Kidney epithelial cell (primary cell): ENCODE results near the gene HIRA. TPM values are rescaled to one million over a fixed set of nuclear protein-coding genes. Genes with fewer than 3 reads are reported as not detected.

Experiments used
- DNase-seq: peaks from one replicate; pipeline ENCODE4 v3.0.0-alpha.2; 2010; ENCODE audit warnings: low read depth
- H3K27me3 ChIP-seq: 2 replicates; pipeline ENCODE4 v1.6.0; 2011; ENCODE audit warnings: low read length; ENCODE audit not compliant: control insufficient read depth, insufficient read depth
- H3K36me3 ChIP-seq: 2 replicates; pipeline ENCODE4 v1.5.1; 2011; ENCODE audit warnings: low read length; ENCODE audit not compliant: control insufficient read depth, insufficient read depth
- H3K4me3 ChIP-seq: 2 replicates; pipeline ENCODE4 v1.5.1; 2011; ENCODE audit warnings: low read depth, mild to moderate bottlenecking, control low read depth, low read length
- CTCF ChIP-seq: IDR thresholded peaks from 2 replicates; pipeline ENCODE4 v1.5.1; 2011; ENCODE audit warnings: mild to moderate bottlenecking, moderate library complexity, low read length, control low read depth, inconsistent platforms; ENCODE audit not compliant: insufficient read depth, poor library complexity, severe bottlenecking
- total RNA-seq: library from RNA; depleted of rRNA; stranded (reverse); fragments of >200 nt; gene quantifications from 2 replicates; pipeline ENCODE4 v1.2.3, GENCODE V29; 2015

HIRA gene
- total RNA-seq, 1 donor from 2014 or later: 31.8 TPM

DNA sequence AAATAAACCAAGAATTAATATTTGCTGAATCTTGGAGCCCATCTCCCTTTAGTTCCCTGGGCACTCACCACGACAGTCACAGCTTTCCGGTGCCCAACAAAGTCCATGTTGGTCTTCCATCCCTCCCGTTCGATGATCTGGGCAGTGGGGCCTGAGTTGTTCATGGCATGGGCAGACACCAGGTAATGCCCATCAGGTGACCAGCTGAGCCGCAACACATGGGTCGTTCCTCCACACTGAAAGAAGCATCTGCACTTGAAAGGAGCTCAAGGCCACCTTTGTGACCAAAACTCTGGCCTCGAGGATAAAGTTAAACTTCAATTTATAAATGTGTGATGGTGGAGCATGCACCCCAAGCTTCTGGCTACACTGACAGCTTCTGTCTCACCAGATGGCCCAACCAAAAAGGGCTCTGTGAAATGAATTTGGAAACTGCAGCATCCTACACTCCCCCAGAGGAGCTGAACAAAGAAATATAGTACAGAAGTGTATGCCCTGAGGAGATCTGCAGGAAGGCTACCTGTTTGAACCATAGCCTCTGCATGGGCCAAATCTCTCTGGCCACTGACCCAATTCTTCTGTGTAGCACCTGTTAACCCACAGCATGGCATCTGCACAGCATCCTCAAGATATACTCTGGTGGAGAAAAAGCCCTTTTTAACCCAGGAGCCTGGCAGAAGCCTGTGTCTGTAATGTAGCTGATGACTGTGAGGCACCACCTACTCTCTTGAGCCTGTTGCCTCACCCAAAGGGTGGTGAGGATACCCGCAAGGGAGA, 37.1 kb downstream of the HIRA start:
- Histone ChIP-seq H3K27me3 (no peaks in the 10 kb centered on the region), H3K36me3 (peaks cover 5% of the 10 kb centered on the region), H3K4me3 (no peak overlapping the region)
- DNase-seq: no peak
- TF ChIP-seq CTCF: no peak

- Histone ChIP-seq H3K4me3 (no peak overlapping the region), H3K27me3 (no peaks in the 10 kb centered on the region), H3K36me3 (peaks cover 5% of the 10 kb centered on the region)
- no peak for TF ChIP-seq CTCF
- no peak for DNase-seq
These were observed 37.8 kb downstream of the HIRA start for GRCh38 chr22:19393704-19394103.

DNA sequence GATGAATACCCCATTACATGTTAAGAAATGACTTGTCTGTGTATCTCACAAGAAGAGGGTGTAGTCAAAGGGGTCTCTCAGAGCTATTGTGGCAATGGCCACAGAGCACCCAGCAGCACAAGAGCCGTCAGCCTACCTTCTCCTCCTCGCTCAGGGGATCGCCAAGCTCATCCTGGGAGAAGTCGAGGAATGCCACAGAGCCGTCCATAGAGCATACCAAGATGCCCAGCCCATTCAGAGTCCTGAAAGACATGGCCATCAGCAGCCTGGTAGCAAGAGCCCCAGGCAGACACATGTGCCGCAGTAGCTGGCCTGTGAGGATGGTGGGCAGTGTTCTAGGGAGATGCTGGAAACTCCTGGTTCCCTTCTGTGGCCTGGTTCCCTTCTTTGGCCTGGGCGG, 44.0 kb downstream of the HIRA start:
- no peak for DNase-seq
- Histone ChIP-seq H3K36me3 (peaks cover 7% of the 10 kb centered on the region), H3K4me3 (no peak overlapping the region), H3K27me3 (no peaks in the 10 kb centered on the region)
- no peak for TF ChIP-seq CTCF

- TF ChIP-seq CTCF: no peak
- peaks cover 7% of the 10 kb centered on the region for H3K36me3 ChIP-seq
- H3K27me3 ChIP-seq: no peaks in the 10 kb centered on the region
- H3K4me3 ChIP-seq: no peak overlapping the region
- DNase-seq: no peak
These were observed 44.5 kb downstream of the HIRA start for GRCh38 chr22:19387038-19387437.

GRCh38 chr22:19386248-19386647, 45.3 kb downstream of the HIRA start:
- peaks cover 5% of the 10 kb centered on the region for H3K36me3 ChIP-seq
- no peak overlapping the region for H3K4me3 ChIP-seq
- DNase-seq: no peak
- no peak for TF ChIP-seq CTCF
- no peaks in the 10 kb centered on the region for H3K27me3 ChIP-seq

- no peak for TF ChIP-seq CTCF
- no peak overlapping the region for H3K4me3 ChIP-seq
- no peaks in the 10 kb centered on the region for H3K27me3 ChIP-seq
- DNase-seq: no peak
- H3K36me3 ChIP-seq: peaks cover 3% of the 10 kb centered on the region
These were observed 46.2 kb downstream of the HIRA start for GRCh38 chr22:19385221-19385906.
